GM13976 (cell line): Measurements from ENCODE around the gene C16orf92.

ENCODE experiments used
- DNase-seq: peaks from one replicate; pipeline ENCODE4 v3.0.0; 2012; ENCODE audit warnings: low spot score
- CTCF ChIP-seq: IDR thresholded peaks from 2 replicates; pipeline ENCODE4 v1.5.1; 2012; ENCODE audit warnings: borderline replicate concordance, mild to moderate bottlenecking; ENCODE audit not compliant: insufficient read depth; ENCODE audit errors: extremely low read depth, missing control alignments, control extremely low read depth
- in situ Hi-C: fragments of 300-500 bp; cut with MboI; formaldehyde crosslinking; loops from one replicate; pipeline ENCODE4 v1.12.0; 2022; ENCODE audit warnings: low sequenced_read_pairs, mixed read lengths, inconsistent platforms; ENCODE audit not compliant: unreplicated experiment

C16orf92 gene

GRCh38 chr16:29989111-29989858, 33.7 kb upstream of the C16orf92 start:
- DNase-seq = no peak
- in situ Hi-C loops = no loop called here

GRCh38 chr16:29990034-29990433, 33.0 kb upstream of the C16orf92 start:
- DNase-seq = no peak
- TF ChIP-seq CTCF = no peak
- in situ Hi-C loops = no loop called here

More at GRCh38 chr16:29989111-29989858, 33.7 kb upstream of the C16orf92 start:
- TF ChIP-seq CTCF = no peak

- in situ Hi-C loops = no loop called here
- no peak for DNase-seq
- TF ChIP-seq CTCF = no peak
Measured at GRCh38 chr16:29990883-29991570, 32.0 kb upstream of the C16orf92 start.

- no peak for TF ChIP-seq CTCF
- DNase-seq = no peak
- in situ Hi-C loops = no loop called here
Measured at GRCh38 chr16:29991571-29991904, 31.5 kb upstream of the C16orf92 start.

- TF ChIP-seq CTCF = no peak
- no peak for DNase-seq
- in situ Hi-C loops = no loop called here
Measured at GRCh38 chr16:29992344-29992967, 30.5 kb upstream of the C16orf92 start.

GRCh38 chr16:29993191-29993902, 29.7 kb upstream of the C16orf92 start:
- DNase-seq = no peak
- no peak for TF ChIP-seq CTCF
- in situ Hi-C loops = no loop called here
